Stimulated activated memory B cell treated with anti-CD40 and anti-IgM and Interleukin-4, amounts not matched to agents 10 μg/mL and 1 μg/mL and 100 μg/mL, for 72 hours (primary cell): ENCODE measurements around the gene KIAA0513.

Experiments used
- ATAC-seq: fragments of 150-1000 bp; cut with Tn5 transposase; 2 replicates; pipeline ENCODE4 v1.10.0; 2021
- H3K27ac Mint-ChIP-seq: one replicate; pipeline ENCODE4 v1.8.0; 2022; ENCODE audit warnings: mild to moderate bottlenecking, mixed read lengths
- H3K27me3 Mint-ChIP-seq: one replicate; pipeline ENCODE4 v1.8.0; 2022; ENCODE audit warnings: mixed read lengths
- H3K36me3 Mint-ChIP-seq: one replicate; pipeline ENCODE4 v1.8.0; 2022; ENCODE audit warnings: mixed read lengths
- H3K4me1 Mint-ChIP-seq: one replicate; pipeline ENCODE4 v1.8.0; 2022; ENCODE audit warnings: mixed read lengths
- H3K4me3 Mint-ChIP-seq: one replicate; pipeline ENCODE4 v1.8.0; 2022; ENCODE audit warnings: mild to moderate bottlenecking, moderate library complexity, mixed read lengths
- H3K9me3 Mint-ChIP-seq: one replicate; pipeline ENCODE4 v1.8.0; 2022; ENCODE audit warnings: mixed read lengths

Gene KIAA0513

GRCh38 chr16:84999857-85000480 lies 27.6 kb upstream of the KIAA0513 start:
- no peak overlapping the region for H3K4me3 Mint-ChIP-seq
- H3K9me3 Mint-ChIP-seq = no peaks in the 10 kb centered on the region
- ATAC-seq = no peak
- peaks cover 54% of the 10 kb centered on the region for H3K4me1 Mint-ChIP-seq
- no peak overlapping the region for H3K27ac Mint-ChIP-seq
- H3K27me3 Mint-ChIP-seq = no peaks in the 10 kb centered on the region
- peaks cover 34% of the 10 kb centered on the region for H3K36me3 Mint-ChIP-seq

GRCh38 chr16:85002099-85002541 lies 25.5 kb upstream of the KIAA0513 start:
- Mint-ChIP-seq H3K27ac (peak overlapping the region; percentile 53), H3K4me1 (peaks cover 56% of the 10 kb centered on the region), H3K27me3 (no peaks in the 10 kb centered on the region), H3K36me3 (peaks cover 21% of the 10 kb centered on the region), H3K9me3 (no peaks in the 10 kb centered on the region), H3K4me3 (peak overlapping the region; percentile 51)
- no peak for ATAC-seq

- peak; percentile 65 for ATAC-seq
- no peaks in the 10 kb centered on the region for H3K27me3 Mint-ChIP-seq
- H3K9me3 Mint-ChIP-seq = no peaks in the 10 kb centered on the region
- H3K4me3 Mint-ChIP-seq = peak overlapping the region; percentile 51
- H3K4me1 Mint-ChIP-seq = peaks cover 60% of the 10 kb centered on the region
- H3K27ac Mint-ChIP-seq = peak overlapping the region; percentile 53
- peaks cover 26% of the 10 kb centered on the region for H3K36me3 Mint-ChIP-seq
These were observed 25.0 kb upstream of the KIAA0513 start for GRCh38 chr16:85002608-85003007.

- H3K27me3 Mint-ChIP-seq = no peaks in the 10 kb centered on the region
- peaks cover 26% of the 10 kb centered on the region for H3K36me3 Mint-ChIP-seq
- no peak for ATAC-seq
- H3K4me3 Mint-ChIP-seq = peak overlapping the region; percentile 51
- no peaks in the 10 kb centered on the region for H3K9me3 Mint-ChIP-seq
- peak overlapping the region; percentile 53 for H3K27ac Mint-ChIP-seq
- peaks cover 65% of the 10 kb centered on the region for H3K4me1 Mint-ChIP-seq
These were observed 24.5 kb upstream of the KIAA0513 start for GRCh38 chr16:85003076-85003475.

GRCh38 chr16:85003725-85004586 lies 23.6 kb upstream of the KIAA0513 start:
- Mint-ChIP-seq H3K36me3 (peaks cover 26% of the 10 kb centered on the region), H3K4me3 (no peak overlapping the region), H3K27me3 (no peaks in the 10 kb centered on the region), H3K4me1 (peaks cover 66% of the 10 kb centered on the region), H3K27ac (no peak overlapping the region), H3K9me3 (no peaks in the 10 kb centered on the region)
- ATAC-seq = no peak

GRCh38 chr16:85004587-85005205 lies 22.9 kb upstream of the KIAA0513 start:
- Mint-ChIP-seq H3K27ac (no peak overlapping the region), H3K9me3 (no peaks in the 10 kb centered on the region), H3K4me3 (no peak overlapping the region), H3K36me3 (peaks cover 21% of the 10 kb centered on the region), H3K4me1 (peaks cover 68% of the 10 kb centered on the region), H3K27me3 (no peaks in the 10 kb centered on the region)
- ATAC-seq = no peak

GRCh38 chr16:85005285-85006069 lies 22.1 kb upstream of the KIAA0513 start:
- no peak overlapping the region for H3K4me3 Mint-ChIP-seq
- peaks cover 75% of the 10 kb centered on the region for H3K4me1 Mint-ChIP-seq
- H3K27me3 Mint-ChIP-seq = no peaks in the 10 kb centered on the region
- peaks cover 20% of the 10 kb centered on the region for H3K36me3 Mint-ChIP-seq
- no peaks in the 10 kb centered on the region for H3K9me3 Mint-ChIP-seq
- ATAC-seq = no peak
- H3K27ac Mint-ChIP-seq = no peak overlapping the region

- H3K4me3 Mint-ChIP-seq = no peak overlapping the region
- no peak overlapping the region for H3K27ac Mint-ChIP-seq
- no peaks in the 10 kb centered on the region for H3K9me3 Mint-ChIP-seq
- H3K36me3 Mint-ChIP-seq = peaks cover 20% of the 10 kb centered on the region
- peaks cover 78% of the 10 kb centered on the region for H3K4me1 Mint-ChIP-seq
- ATAC-seq = no peak
- H3K27me3 Mint-ChIP-seq = no peaks in the 10 kb centered on the region
These were observed 21.0 kb upstream of the KIAA0513 start for GRCh38 chr16:85006639-85007038.

- no peaks in the 10 kb centered on the region for H3K27me3 Mint-ChIP-seq
- H3K36me3 Mint-ChIP-seq = peaks cover 15% of the 10 kb centered on the region
- ATAC-seq = no peak
- H3K4me1 Mint-ChIP-seq = peaks cover 74% of the 10 kb centered on the region
- H3K9me3 Mint-ChIP-seq = no peaks in the 10 kb centered on the region
- H3K4me3 Mint-ChIP-seq = no peak overlapping the region
- peak overlapping the region; percentile 10 for H3K27ac Mint-ChIP-seq
These were observed 19.9 kb upstream of the KIAA0513 start for GRCh38 chr16:85007496-85008214.

GRCh38 chr16:85008271-85008670 lies 19.3 kb upstream of the KIAA0513 start:
- Mint-ChIP-seq H3K36me3 (peaks cover 12% of the 10 kb centered on the region), H3K4me1 (peaks cover 67% of the 10 kb centered on the region), H3K9me3 (no peaks in the 10 kb centered on the region), H3K4me3 (no peak overlapping the region), H3K27ac (no peak overlapping the region), H3K27me3 (no peaks in the 10 kb centered on the region)
- no peak for ATAC-seq

GRCh38 chr16:85010446-85010930 lies 17.1 kb upstream of the KIAA0513 start:
- H3K36me3 Mint-ChIP-seq = peaks cover 12% of the 10 kb centered on the region
- no peak for ATAC-seq
- H3K4me3 Mint-ChIP-seq = peak overlapping the region; percentile 92
- H3K4me1 Mint-ChIP-seq = peaks cover 49% of the 10 kb centered on the region
- H3K9me3 Mint-ChIP-seq = no peaks in the 10 kb centered on the region
- H3K27me3 Mint-ChIP-seq = peaks cover 9% of the 10 kb centered on the region
- H3K27ac Mint-ChIP-seq = peak overlapping the region; percentile 95

- peak; percentile 98 for ATAC-seq
- Mint-ChIP-seq H3K4me3 (peak within 1 kb of the TSS; percentile 98), H3K4me1 (peaks cover 42% of the 10 kb centered on the region), H3K27me3 (peaks cover 9% of the 10 kb centered on the region), H3K36me3 (peaks cover 12% of the 10 kb centered on the region), H3K27ac (peak within 1 kb of the TSS; percentile 95), H3K9me3 (no peaks in the 10 kb centered on the region)
These were observed 16.4 kb upstream of the KIAA0513 start, which contains the start of gene ZDHHC7 for GRCh38 chr16:85010931-85011845. Gene ZDHHC7 (minus strand): TSS chr16:85011535. CDS start chr16:84990618, 20,917 bp downstream.

- Mint-ChIP-seq H3K4me3 (peak overlapping the region; percentile 98), H3K4me1 (peaks cover 39% of the 10 kb centered on the region), H3K9me3 (no peaks in the 10 kb centered on the region), H3K27me3 (peaks cover 9% of the 10 kb centered on the region), H3K36me3 (peaks cover 8% of the 10 kb centered on the region), H3K27ac (peak overlapping the region; percentile 95)
- ATAC-seq = no peak
These were observed 15.7 kb upstream of the KIAA0513 start for GRCh38 chr16:85011846-85012284.
